K562 (cell line): ENCODE data around the gene PCDHA3. TPM values are rescaled to one million over a fixed set of nuclear protein-coding genes. Genes with fewer than 3 reads are reported as not detected.
"Not testable (repeated sequence)": the region's sequence is repeated elsewhere in the genome, so short reads cannot be mapped to it uniquely, and the experiment has no call there.

Source experiments
- ATAC-seq: fragments of 200-7000 bp; cut with Tn5 transposase; 3 replicates; pipeline ENCODE4 v1.9.1; 2020; ENCODE audit warnings: moderate library complexity
- BruUV-seq: library from RNA; stranded (reverse); fragments of 400-500 nt; replicated peaks from 2 replicates; lab custom pipeline; 2021; lab: Mats Ljungman, UMichigan
- CTCF ChIA-PET: fragments of 300-600 bp; formaldehyde crosslinking; extraction: SDS; loops from one replicate; lab custom pipeline; 2021; ENCODE audit warnings: low intra/inter-chr PET ratio; lab: Yijun Ruan, JAX
- POLR2A ChIA-PET: fragments of 300-600, 350-650 bp; sonication (Branson Sonifier 250); formaldehyde crosslinking; extraction: SDS; loops from one replicate; lab custom pipeline; 2021; ENCODE audit warnings: antibody characterized with exemption, inconsistent platforms; lab: Yijun Ruan, JAX
- DNase-seq, 4 experiments: peaks; one replicate each; pipeline versions ENCODE4 v3.0.0 to v3.0.0-alpha.2; 2011 to 2018; ENCODE audit warnings: low spot score in 3 of 4, mixed read lengths in 3 of 4; ENCODE audit errors: extremely low read depth in 1 of 4
- FAIRE-seq: peaks from 2 replicates; lab custom pipeline; 2011; peaks lifted over from hg19 to GRCh38; lab: Jason Lieb, UNC
- H2AFZ ChIP-seq: 2 replicates; pipeline ENCODE4 v1.6.0; 2011; ENCODE audit warnings: low read depth, low read length, control low read depth, inconsistent platforms
- H3K27ac ChIP-seq: fragments of 200-600 bp; 3 replicates; pipeline ENCODE4 v1.8.0; 2011; ENCODE audit warnings: low read depth, mild to moderate bottlenecking, control low read depth, inconsistent platforms, low read length, moderate library complexity, mixed read lengths; ENCODE audit errors: extremely low read depth
- H3K27me3 ChIP-seq, 2 experiments: fragments of 300-600 bp in 1 of 2; 2 replicates in 1 of 2; 3 replicates in 1 of 2; pipeline versions ENCODE4 v1.6.0 to v1.8.0; 2011; ENCODE audit warnings: inconsistent platforms in 2 of 2, low read length in 2 of 2, mild to moderate bottlenecking in 1 of 2, mixed read lengths in 1 of 2, moderate library complexity in 1 of 2; ENCODE audit not compliant: control insufficient read depth in 2 of 2, insufficient read depth in 2 of 2
- H3K36me3 ChIP-seq: fragments of 300-600 bp; 3 replicates; pipeline ENCODE4 v1.8.0; 2011; ENCODE audit warnings: mild to moderate bottlenecking, low read length, inconsistent platforms; ENCODE audit not compliant: control insufficient read depth, insufficient read depth
- H3K4me1 ChIP-seq, 2 experiments: fragments of 200-600 bp in 1 of 2; replicated peaks in 1 of 2; 2 replicates in 1 of 2; 3 replicates in 1 of 2; pipeline versions ENCODE4 v1.5.1 to v1.8.0; 2011; ENCODE audit warnings: inconsistent platforms in 2 of 2, low read length in 2 of 2, mild to moderate bottlenecking in 1 of 2, mixed read lengths in 1 of 2, moderate library complexity in 1 of 2; ENCODE audit not compliant: control insufficient read depth in 2 of 2, insufficient read depth in 2 of 2
- H3K4me2 ChIP-seq: 2 replicates; pipeline ENCODE4 v1.6.1; 2011; ENCODE audit warnings: low read length, control low read depth, inconsistent platforms, mixed read lengths; ENCODE audit not compliant: insufficient read depth
- H3K4me3 ChIP-seq: fragments of 200-600 bp; sonication (generic), shearing (Covaris generic); 2 replicates; pipeline ENCODE4 v1.5.1; 2016; ENCODE audit warnings: control low read depth, inconsistent platforms
- H3K79me2 ChIP-seq: fragments of 200-600 bp; 3 replicates; pipeline ENCODE4 v1.8.0; 2011; ENCODE audit warnings: low read length, inconsistent platforms; ENCODE audit not compliant: control insufficient read depth, insufficient read depth
- H3K9ac ChIP-seq, 2 experiments: 2 replicates each; pipeline versions ENCODE4 v1.6.0 to v1.6.1; 2011; ENCODE audit warnings: low read depth in 2 of 2, low read length in 2 of 2, control low read depth in 1 of 2, inconsistent platforms in 1 of 2, mild to moderate bottlenecking in 1 of 2, mixed read lengths in 1 of 2; ENCODE audit not compliant: insufficient read depth in 1 of 2
- H3K9me1 ChIP-seq: one replicate; pipeline ENCODE4 v1.6.0; 2011; ENCODE audit warnings: inconsistent platforms, mild to moderate bottlenecking, low read length, moderate library complexity; ENCODE audit not compliant: control insufficient read depth, insufficient read depth
- H3K9me3 ChIP-seq: replicated peaks from 2 replicates; pipeline ENCODE4 v1.5.1; 2011; ENCODE audit warnings: low read depth, low read length, inconsistent platforms; ENCODE audit not compliant: control insufficient read depth, insufficient read depth
- H4K20me1 ChIP-seq: replicated peaks from 2 replicates; pipeline ENCODE4 v1.6.1; 2011; ENCODE audit warnings: low read length, inconsistent platforms, mixed read lengths; ENCODE audit not compliant: control insufficient read depth, insufficient read depth
- ETS2 ChIP-seq: IDR thresholded peaks from 2 replicates; pipeline ENCODE4 v1.6.1; 2016; ENCODE audit warnings: borderline replicate concordance, missing genetic modification characterization, mild to moderate bottlenecking, moderate library complexity, missing compliant biosample characterization; ENCODE audit not compliant: poor library complexity, severe bottlenecking
- RAD21 ChIP-seq, 2 experiments: fragments of 250-450 bp in 1 of 2; fragments of 450-650 bp in 1 of 2; sonication (Bioruptor Pico) in 1 of 2; formaldehyde crosslinking in 1 of 2; IDR thresholded peaks in 1 of 2; conservative IDR thresholded peaks in 1 of 2; 2 replicates each; pipeline versions ENCODE4 v1.4.0 to v1.8.0; 2020 to 2022; ENCODE audit warnings: mild to moderate bottlenecking in 2 of 2, moderate library complexity in 1 of 2
- WGBS: fragments of 100-300 bp; shearing (Covaris generic); methylation state at CpG from one replicate; pipeline ENCODE4 v1.1.6; 2016; ENCODE audit warnings: low coverage, mixed read lengths; ENCODE audit not compliant: insufficient coverage; ENCODE audit errors: missing lambda C conversion rate; 5-methylcytosine and 5-hydroxymethylcytosine counted together
- in situ Hi-C: fragments of 300-500 bp; cut with MboI; formaldehyde crosslinking; loops from 4 replicates; pipeline ENCODE4 v1.15.0; 2018; ENCODE audit warnings: inconsistent platforms, mixed read lengths
- intact Hi-C: fragments of 100-400 bp; cut with micrococcal nuclease; formaldehyde crosslinking; loops from 2 replicates; pipeline ENCODE4 v1.14.2; 2022
- polyA plus RNA-seq, 8 experiments: library from polyadenylated mRNA; depleted of rRNA in 4 of 8; stranded (reverse) in 5 of 8; unstranded in 3 of 8; fragments of >200 nt; fragmentation: Nextera tagmentation in 2 of 8; fragmentation: Illumina TruSeq in 1 of 8; extraction: Ambion mirVana in 2 of 8; extraction: Trizol in 1 of 8; gene quantifications; 2 replicates each; pipeline versions ENCODE4 v1.2.1 to v1.2.3, GENCODE V29; 2011 to 2014; ENCODE audit warnings: inconsistent platforms in 1 of 8, missing spikeins in 1 of 8
- total RNA-seq, 7 experiments: library from RNA; depleted of rRNA in 6 of 7; stranded (reverse); fragments of >200 nt in 6 of 7; fragmentation: Illumina TruSeq in 2 of 7; extraction: Trizol in 2 of 7; gene quantifications; 2 replicates each; pipeline versions ENCODE4 v1.2.1 to v1.2.3, GENCODE V29; 2011 to 2021; ENCODE audit warnings: low replicate concordance in 1 of 7
- TF ChIP-seq, protein P1 (sequence below), 3 experiments: IDR thresholded peaks in 2 of 3; conservative IDR thresholded peaks in 1 of 3; 2 replicates each; pipeline ENCODE4 v1.5.1; 2011 to 2012; ENCODE audit warnings: low read length in 3 of 3, mild to moderate bottlenecking in 3 of 3, control low read depth in 2 of 3, improper control_type of control experiment in 1 of 3, inconsistent platforms in 1 of 3, low read depth in 1 of 3, mixed read lengths in 1 of 3, moderate library complexity in 1 of 3; ENCODE audit not compliant: insufficient read depth in 2 of 3

Gene PCDHA3
- total and polyA plus RNA-seq, 9 of the 15 experiments (the other 6 are each of a cell fraction or from before 2014, with no cell fraction given) = not detected

DNA sequence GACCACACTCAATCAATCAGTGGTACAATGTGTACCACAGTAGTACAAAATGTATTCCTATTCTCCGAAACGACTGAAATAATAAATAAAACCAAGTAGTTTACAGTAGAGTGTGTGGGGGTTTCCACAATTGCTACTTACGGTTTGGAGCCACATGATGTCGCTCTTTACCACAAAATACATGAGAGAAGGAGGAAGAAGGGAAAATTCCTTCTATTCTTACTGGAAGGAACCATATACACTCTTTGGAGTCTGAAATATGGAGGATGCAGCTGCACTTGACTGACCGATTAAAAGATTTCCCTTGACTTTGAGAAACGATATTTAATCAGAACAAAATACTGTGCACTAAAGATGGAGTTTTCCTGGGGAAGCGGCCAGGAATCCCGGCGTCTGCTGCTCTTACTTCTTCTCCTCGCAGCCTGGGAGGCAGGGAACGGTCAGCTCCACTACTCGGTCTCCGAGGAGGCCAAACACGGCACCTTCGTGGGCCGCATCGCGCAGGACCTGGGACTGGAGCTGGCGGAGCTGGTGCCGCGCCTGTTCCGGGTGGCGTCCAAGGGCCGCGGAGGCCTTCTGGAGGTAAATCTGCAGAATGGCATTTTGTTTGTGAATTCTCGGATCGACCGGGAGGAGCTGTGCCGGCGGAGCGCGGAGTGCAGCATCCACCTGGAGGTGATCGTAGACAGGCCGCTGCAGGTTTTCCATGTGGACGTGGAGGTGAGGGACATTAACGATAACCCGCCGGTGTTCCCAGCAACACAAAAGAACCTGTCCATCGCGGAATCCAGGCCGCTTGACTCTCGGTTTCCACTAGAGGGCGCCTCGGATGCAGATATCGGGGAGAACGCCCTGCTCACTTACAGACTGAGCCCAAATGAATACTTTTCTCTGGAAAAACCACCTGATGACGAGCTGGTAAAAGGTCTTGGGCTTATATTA lies 6.2 kb downstream of the PCDHA3 start, which contains the start of gene PCDHA4:
TSS of gene PCDHA4 (plus strand) at position 235 of the 942 bp plus-strand sequence.
- TF ChIP-seq, protein P1, sequence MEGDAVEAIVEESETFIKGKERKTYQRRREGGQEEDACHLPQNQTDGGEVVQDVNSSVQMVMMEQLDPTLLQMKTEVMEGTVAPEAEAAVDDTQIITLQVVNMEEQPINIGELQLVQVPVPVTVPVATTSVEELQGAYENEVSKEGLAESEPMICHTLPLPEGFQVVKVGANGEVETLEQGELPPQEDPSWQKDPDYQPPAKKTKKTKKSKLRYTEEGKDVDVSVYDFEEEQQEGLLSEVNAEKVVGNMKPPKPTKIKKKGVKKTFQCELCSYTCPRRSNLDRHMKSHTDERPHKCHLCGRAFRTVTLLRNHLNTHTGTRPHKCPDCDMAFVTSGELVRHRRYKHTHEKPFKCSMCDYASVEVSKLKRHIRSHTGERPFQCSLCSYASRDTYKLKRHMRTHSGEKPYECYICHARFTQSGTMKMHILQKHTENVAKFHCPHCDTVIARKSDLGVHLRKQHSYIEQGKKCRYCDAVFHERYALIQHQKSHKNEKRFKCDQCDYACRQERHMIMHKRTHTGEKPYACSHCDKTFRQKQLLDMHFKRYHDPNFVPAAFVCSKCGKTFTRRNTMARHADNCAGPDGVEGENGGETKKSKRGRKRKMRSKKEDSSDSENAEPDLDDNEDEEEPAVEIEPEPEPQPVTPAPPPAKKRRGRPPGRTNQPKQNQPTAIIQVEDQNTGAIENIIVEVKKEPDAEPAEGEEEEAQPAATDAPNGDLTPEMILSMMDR (IDR thresholded peaks at IDR 0.05 in 2 of 3, conservative IDR thresholded peaks at IDR 0.05 in 1 of 3; ENCODE audit: insufficient read depth in 2 of 3, low read depth in 1 of 3, low read length in 3 of 3) = peak; percentile 38 to 58 (median 56)
- no peak for TF ChIP-seq ETS2 (tag)
- TF ChIP-seq RAD21 (CRISPR knock-in tag; conservative IDR thresholded peaks at IDR 0.05 in 1 of 2, IDR thresholded peaks at IDR 0.05 in 1 of 2) = peak in 1 of 2 experiments; percentile 22; a peak in 1 of 4 replicates
- TF ChIP-seq, all 486 proteins: peak for 2
- 9% methylated on average over 40 of the region's 47 CpGs for WGBS
- peak; percentile 86 for ATAC-seq
- no peaks in the 10 kb centered on the region for H3K36me3 ChIP-seq
- ChIA-PET POLR2A (no interaction called here), CTCF (no interaction called here)
- DNase-seq = peak in 3 of 4 experiments; percentile 13 to 47 (median 17)
- no peaks in the 10 kb centered on the region for H3K27me3 ChIP-seq
- in situ Hi-C loops = no loop called here
- intact Hi-C loops = no loop called here
- no TSS peak for BruUV-seq
- H3K4me1 ChIP-seq = peaks cover 0 to 11% of the 10 kb centered on the region in 2 experiments; a peak in 2 of 5 replicates
- no peaks in the 10 kb centered on the region for H4K20me1 ChIP-seq
- H3K27ac ChIP-seq = no peak within 1 kb of the TSS
- H3K9me3 ChIP-seq = no peaks in the 10 kb centered on the region; the same call in 1 of the 2 replicates
- no peaks in the 10 kb centered on the region for H3K79me2 ChIP-seq
- H3K9ac ChIP-seq = no peak within 1 kb of the TSS
- H3K4me2 ChIP-seq = no peak within 1 kb of the TSS
- no peaks in the 10 kb centered on the region for H3K9me1 ChIP-seq
- FAIRE-seq = no peak
- no peak within 1 kb of the TSS for H3K4me3 ChIP-seq
- no peak within 1 kb of the TSS for H2AFZ ChIP-seq

GRCh38 chr5:140808241-140808888 lies 7.5 kb downstream of the PCDHA3 start:
- H4K20me1 ChIP-seq, FAIRE-seq, H2AFZ ChIP-seq, H3K27me3 ChIP-seq, in situ Hi-C loops, H3K9me1 ChIP-seq, ATAC-seq, H3K79me2 ChIP-seq, intact Hi-C loops, H3K4me1 ChIP-seq, CTCF ChIA-PET, H3K27ac ChIP-seq, DNase-seq, H3K4me3 ChIP-seq, H3K4me2 ChIP-seq, H3K9ac ChIP-seq, BruUV-seq, POLR2A ChIA-PET, H3K9me3 ChIP-seq, H3K36me3 ChIP-seq: not testable (repeated sequence)
- WGBS = 47% methylated on average over 50 of the region's 62 CpGs
